Neural crest cell (in vitro differentiated cells): ENCODE results near the gene PGK1. TPM values are rescaled to one million over a fixed set of nuclear protein-coding genes. Genes with fewer than 3 reads are reported as not detected.
A peak's percentile ranks its signal among the peaks of the same experiment; 100 is the strongest.
"Not testable (repeated sequence)": the region's sequence is repeated elsewhere in the genome, so short reads cannot be mapped to it uniquely, and the experiment has no call there.

Experiments used
- DNase-seq: peaks from one replicate; pipeline ENCODE4 v3.0.0; 2021; ENCODE audit warnings: low read depth, mixed read lengths, low spot score
- H3K27ac Mint-ChIP-seq: one replicate; pipeline ENCODE4 v1.8.0; 2021; ENCODE audit warnings: mild to moderate bottlenecking, mixed read lengths; ENCODE audit not compliant: unreplicated experiment
- H3K27me3 Mint-ChIP-seq: 2 replicates; pipeline ENCODE4 v1.8.0; 2021; ENCODE audit warnings: low read depth, mild to moderate bottlenecking, mixed read lengths
- H3K36me3 Mint-ChIP-seq: 2 replicates; pipeline ENCODE4 v1.8.0; 2021; ENCODE audit warnings: low read depth, mild to moderate bottlenecking, mixed read lengths
- H3K4me1 Mint-ChIP-seq: 2 replicates; pipeline ENCODE4 v1.8.0; 2021; ENCODE audit warnings: mixed read lengths
- H3K4me3 Mint-ChIP-seq: one replicate; pipeline ENCODE4 v1.8.0; 2021; ENCODE audit warnings: mild to moderate bottlenecking, mixed read lengths
- H3K9me3 Mint-ChIP-seq: 2 replicates; pipeline ENCODE4 v1.8.0; 2021; ENCODE audit warnings: mixed read lengths
- CTCF ChIP-seq: fragments of 200-600 bp; sonication (generic); conservative IDR thresholded peaks from 2 replicates; pipeline ENCODE4 v1.5.0; 2021; ENCODE audit warnings: antibody characterized with exemption, mild to moderate bottlenecking
- total RNA-seq: library from RNA; stranded (reverse); gene quantifications from 2 replicates; pipeline ENCODE4 v1.2.1, GENCODE V29; 2021

Gene PGK1
- total RNA-seq, 1 donor from 2014 or later, result 219 TPM

- H3K9me3 Mint-ChIP-seq, result peaks cover 11% of the 10 kb centered on the region
- H3K4me1 Mint-ChIP-seq, result no peaks in the 10 kb centered on the region
- H3K27ac Mint-ChIP-seq, result no peak overlapping the region
- no peak overlapping the region for H3K4me3 Mint-ChIP-seq
- no peak for DNase-seq
- no peak for TF ChIP-seq CTCF
- no peaks in the 10 kb centered on the region for H3K27me3 Mint-ChIP-seq
- peaks cover 4% of the 10 kb centered on the region for H3K36me3 Mint-ChIP-seq
Observed at GRCh38 chrX:78071331-78071730, 32.7 kb upstream of the PGK1 start.

- not testable (repeated sequence) for H3K27me3 Mint-ChIP-seq, H3K27ac Mint-ChIP-seq, H3K4me1 Mint-ChIP-seq, DNase-seq, H3K36me3 Mint-ChIP-seq, H3K4me3 Mint-ChIP-seq, H3K9me3 Mint-ChIP-seq
Observed at GRCh38 chrX:78073147-78074077, 30.6 kb upstream of the PGK1 start.

- H3K27me3 Mint-ChIP-seq, result no peaks in the 10 kb centered on the region
- DNase-seq, result no peak
- TF ChIP-seq CTCF, result no peak
- no peaks in the 10 kb centered on the region for H3K4me1 Mint-ChIP-seq
- H3K9me3 Mint-ChIP-seq, result peaks cover 8% of the 10 kb centered on the region
- H3K27ac Mint-ChIP-seq, result no peak overlapping the region
- H3K4me3 Mint-ChIP-seq, result no peak overlapping the region
- H3K36me3 Mint-ChIP-seq, result peaks cover 4% of the 10 kb centered on the region
Observed at GRCh38 chrX:78074088-78074487, 30.0 kb upstream of the PGK1 start.

- H3K27ac Mint-ChIP-seq, result no peak overlapping the region
- TF ChIP-seq CTCF, result no peak
- H3K27me3 Mint-ChIP-seq, result peaks cover 5% of the 10 kb centered on the region
- no peak for DNase-seq
- H3K9me3 Mint-ChIP-seq, result peaks cover 8% of the 10 kb centered on the region
- peaks cover 4% of the 10 kb centered on the region for H3K36me3 Mint-ChIP-seq
- H3K4me1 Mint-ChIP-seq, result no peaks in the 10 kb centered on the region
- no peak overlapping the region for H3K4me3 Mint-ChIP-seq
Observed at GRCh38 chrX:78075787-78076389, 28.2 kb upstream of the PGK1 start.

GRCh38 chrX:78081413-78081812 lies 22.6 kb upstream of the PGK1 start:
- H3K4me3 Mint-ChIP-seq, H3K36me3 Mint-ChIP-seq, H3K9me3 Mint-ChIP-seq, H3K4me1 Mint-ChIP-seq, H3K27ac Mint-ChIP-seq, DNase-seq, H3K27me3 Mint-ChIP-seq: not testable (repeated sequence)

GRCh38 chrX:78092296-78092695 lies 11.8 kb upstream of the PGK1 start:
- Mint-ChIP-seq H3K27ac (no peak overlapping the region), H3K36me3 (no peaks in the 10 kb centered on the region), H3K27me3 (peaks cover 6% of the 10 kb centered on the region), H3K4me1 (no peaks in the 10 kb centered on the region), H3K4me3 (no peak overlapping the region), H3K9me3 (peaks cover 7% of the 10 kb centered on the region)
- peak; percentile 41 for TF ChIP-seq CTCF
- no peak for DNase-seq
